IPS-20b (cell line): ENCODE results near the gene NBPF11.
"Not testable (repeated sequence)": the region's sequence is repeated elsewhere in the genome, so short reads cannot be mapped to it uniquely, and the experiment has no call there.

Experiments used
- H3K27ac ChIP-seq: one replicate; pipeline ENCODE4 v1.5.1; 2013; ENCODE audit warnings: low read length
- H3K27me3 ChIP-seq: 2 replicates; pipeline ENCODE4 v1.6.1; 2013; ENCODE audit warnings: mild to moderate bottlenecking, low read length, inconsistent platforms; ENCODE audit not compliant: insufficient read depth
- H3K36me3 ChIP-seq: 2 replicates; pipeline ENCODE4 v1.6.1; 2013; ENCODE audit warnings: low read depth, mild to moderate bottlenecking, inconsistent platforms, low read length, moderate library complexity; ENCODE audit not compliant: insufficient read depth
- H3K4me1 ChIP-seq: 2 replicates; pipeline ENCODE4 v1.6.1; 2013; ENCODE audit warnings: mild to moderate bottlenecking, control low read depth, inconsistent platforms, low read length, moderate library complexity; ENCODE audit not compliant: insufficient read depth
- H3K4me3 ChIP-seq: 2 replicates; pipeline ENCODE4 v1.5.1; 2013; ENCODE audit warnings: mild to moderate bottlenecking, low read length, inconsistent platforms
- H3K9ac ChIP-seq: 2 replicates; pipeline ENCODE4 v1.6.1; 2013; ENCODE audit warnings: low read depth, mild to moderate bottlenecking, inconsistent platforms, low read length, moderate library complexity
- H3K9me3 ChIP-seq: 2 replicates; pipeline ENCODE4 v1.6.1; 2013; ENCODE audit warnings: mild to moderate bottlenecking, low read depth, low read length, inconsistent platforms; ENCODE audit not compliant: insufficient read depth

The NBPF11 gene

GRCh38 chr1:148151911-148152656, at the start of gene NBPF11:
Gene NBPF11 (minus strand): TSS chr1:148152281. CDS start chr1:148127003, 25,278 bp downstream.
- H3K27ac ChIP-seq: not testable (repeated sequence)
- H3K9ac ChIP-seq: peak within 1 kb of the TSS; percentile 72; the same call in 1 of the 2 replicates

GRCh38 chr1:148197396-148197795, 45.3 kb upstream of the NBPF11 start:
- H3K4me1 ChIP-seq, H3K27me3 ChIP-seq, H3K27ac ChIP-seq: not testable (repeated sequence)

More at GRCh38 chr1:148151911-148152656, at the start of gene NBPF11:
- not testable (repeated sequence) for H3K36me3 ChIP-seq, H3K4me1 ChIP-seq, H3K9me3 ChIP-seq, H3K27me3 ChIP-seq
- H3K4me3 ChIP-seq: peak within 1 kb of the TSS; percentile 73

GRCh38 chr1:148196949-148197348, 44.9 kb upstream of the NBPF11 start:
- not testable (repeated sequence) for H3K36me3 ChIP-seq, H3K27ac ChIP-seq, H3K9ac ChIP-seq, H3K27me3 ChIP-seq, H3K4me1 ChIP-seq, H3K4me3 ChIP-seq, H3K9me3 ChIP-seq

More at GRCh38 chr1:148197396-148197795, 45.3 kb upstream of the NBPF11 start:
- not testable (repeated sequence) for H3K9me3 ChIP-seq, H3K9ac ChIP-seq, H3K4me3 ChIP-seq, H3K36me3 ChIP-seq

GRCh38 chr1:148195115-148195514, 43.0 kb upstream of the NBPF11 start:
- H3K9ac ChIP-seq, H3K4me3 ChIP-seq, H3K27me3 ChIP-seq, H3K27ac ChIP-seq, H3K9me3 ChIP-seq, H3K4me1 ChIP-seq, H3K36me3 ChIP-seq: not testable (repeated sequence)

GRCh38 chr1:148188768-148189167, 36.7 kb upstream of the NBPF11 start:
- not testable (repeated sequence) for H3K4me3 ChIP-seq, H3K4me1 ChIP-seq, H3K27ac ChIP-seq, H3K9ac ChIP-seq, H3K9me3 ChIP-seq, H3K36me3 ChIP-seq, H3K27me3 ChIP-seq

GRCh38 chr1:148178682-148179081, 26.6 kb upstream of the NBPF11 start:
- not testable (repeated sequence) for H3K4me1 ChIP-seq, H3K27ac ChIP-seq, H3K9ac ChIP-seq, H3K9me3 ChIP-seq, H3K27me3 ChIP-seq, H3K36me3 ChIP-seq, H3K4me3 ChIP-seq

- not testable (repeated sequence) for H3K9ac ChIP-seq, H3K4me1 ChIP-seq, H3K27me3 ChIP-seq, H3K9me3 ChIP-seq, H3K4me3 ChIP-seq, H3K27ac ChIP-seq, H3K36me3 ChIP-seq
Observed at GRCh38 chr1:148175414-148175813, 23.3 kb upstream of the NBPF11 start.

- H3K27me3 ChIP-seq, H3K9ac ChIP-seq: not testable (repeated sequence)
Observed at GRCh38 chr1:148171995-148172394, 19.9 kb upstream of the NBPF11 start.

GRCh38 chr1:148166558-148167492, 14.7 kb upstream of the NBPF11 start:
- Histone ChIP-seq H3K36me3 (no peaks in the 10 kb centered on the region), H3K4me3 (no peak overlapping the region), H3K27ac (no peak overlapping the region), H3K9ac (no peak overlapping the region), H3K27me3 (no peaks in the 10 kb centered on the region), H3K9me3 (no peaks in the 10 kb centered on the region), H3K4me1 (no peaks in the 10 kb centered on the region)

More at GRCh38 chr1:148171995-148172394, 19.9 kb upstream of the NBPF11 start:
- not testable (repeated sequence) for H3K4me3 ChIP-seq, H3K36me3 ChIP-seq, H3K27ac ChIP-seq, H3K4me1 ChIP-seq, H3K9me3 ChIP-seq

- no peak overlapping the region for H3K27ac ChIP-seq
- no peaks in the 10 kb centered on the region for H3K4me1 ChIP-seq
- H3K9ac ChIP-seq: no peak overlapping the region
- no peaks in the 10 kb centered on the region for H3K9me3 ChIP-seq
- no peaks in the 10 kb centered on the region for H3K36me3 ChIP-seq
- H3K27me3 ChIP-seq: no peaks in the 10 kb centered on the region
- H3K4me3 ChIP-seq: no peak overlapping the region
Observed at GRCh38 chr1:148162363-148162762, 10.3 kb upstream of the NBPF11 start.

GRCh38 chr1:148161053-148161901, 9.2 kb upstream of the NBPF11 start:
- Histone ChIP-seq H3K4me1 (no peaks in the 10 kb centered on the region), H3K27me3 (no peaks in the 10 kb centered on the region), H3K9me3 (no peaks in the 10 kb centered on the region), H3K36me3 (no peaks in the 10 kb centered on the region), H3K27ac (no peak overlapping the region), H3K4me3 (no peak overlapping the region), H3K9ac (no peak overlapping the region)
